OCI-LY7 (cell line): ENCODE data around the gene ATP1A2. TPM values are rescaled to one million over a fixed set of nuclear protein-coding genes. Genes with fewer than 3 reads are reported as not detected.

Source experiments
- BruUV-seq: library from RNA; stranded (reverse); fragments of 400-500 nt; replicated peaks from 2 replicates; lab custom pipeline; 2021; lab: Mats Ljungman, UMichigan
- CTCF ChIA-PET: fragments of 300-600 bp; sonication (Branson Sonifier 250); formaldehyde crosslinking; loops from one replicate; lab custom pipeline; 2022; ENCODE audit warnings: antibody characterized with exemption; ENCODE audit not compliant: unreplicated experiment; lab: Charles Lee
- POLR2A ChIA-PET: fragments of 300-600 bp; sonication (Branson Sonifier 250); formaldehyde crosslinking; loops from one replicate; lab custom pipeline; 2022; ENCODE audit warnings: antibody characterized with exemption; lab: Charles Lee
- DNase-seq: peaks from one replicate; pipeline ENCODE4 v3.0.0-alpha.2; 2015; ENCODE audit warnings: low spot score
- H2AFZ ChIP-seq: fragments of 200-600 bp; sonication (generic), shearing (Covaris generic); 2 replicates; pipeline ENCODE4 v1.6.1; 2014; ENCODE audit warnings: mild to moderate bottlenecking, antibody characterized with exemption, low read length, moderate library complexity
- H3K27ac ChIP-seq: fragments of 200-600 bp; sonication (generic); 2 replicates; pipeline ENCODE4 v1.5.1; 2014; ENCODE audit warnings: mixed run types, low read depth, mild to moderate bottlenecking, moderate library complexity, low read length, inconsistent platforms; ENCODE audit not compliant: poor library complexity, severe bottlenecking
- H3K36me3 ChIP-seq: fragments of 200-600 bp; sonication (generic); 2 replicates; pipeline ENCODE4 v1.6.1; 2014; ENCODE audit warnings: mild to moderate bottlenecking, antibody characterized with exemption, low read length, moderate library complexity, mixed read lengths; ENCODE audit not compliant: insufficient read depth
- H3K4me1 ChIP-seq: fragments of 200-600 bp; sonication (generic); 2 replicates; pipeline ENCODE4 v1.5.1; 2014; ENCODE audit warnings: mild to moderate bottlenecking, low read length; ENCODE audit not compliant: insufficient read depth, poor library complexity, severe bottlenecking
- H3K4me2 ChIP-seq: fragments of 200-600 bp; sonication (generic); 2 replicates; pipeline ENCODE4 v1.6.1; 2014; ENCODE audit warnings: mild to moderate bottlenecking, low read length
- H3K4me3 ChIP-seq: fragments of 200-600 bp; sonication (generic); 2 replicates; pipeline ENCODE4 v1.5.1; 2014; ENCODE audit warnings: mild to moderate bottlenecking, low read depth, low read length; ENCODE audit not compliant: poor library complexity, severe bottlenecking
- H3K79me2 ChIP-seq: fragments of 200-600 bp; sonication (generic); 2 replicates; pipeline ENCODE4 v1.6.1; 2016; ENCODE audit warnings: low read depth, mild to moderate bottlenecking, low read length, moderate library complexity, mixed read lengths; ENCODE audit not compliant: insufficient read depth
- H3K9me2 ChIP-seq: fragments of 200-600 bp; sonication (generic); 2 replicates; pipeline ENCODE4 v1.6.1; 2016; ENCODE audit warnings: mild to moderate bottlenecking, low read length, mixed read lengths; ENCODE audit not compliant: insufficient read depth
- H3K9me3 ChIP-seq: fragments of 200-600 bp; sonication (generic); 2 replicates; pipeline ENCODE4 v1.6.1; 2014; ENCODE audit warnings: mild to moderate bottlenecking, mixed run types, low read length, mixed read lengths
- H4K20me1 ChIP-seq: fragments of 200-600 bp; sonication (generic); 2 replicates; pipeline ENCODE4 v1.6.1; 2014; ENCODE audit warnings: mild to moderate bottlenecking, antibody characterized with exemption, low read length, moderate library complexity, mixed read lengths; ENCODE audit not compliant: insufficient read depth
- CTCF ChIP-seq: fragments of 200-600 bp; sonication (generic); conservative IDR thresholded peaks from 2 replicates; pipeline ENCODE4 v1.5.1; 2014; ENCODE audit warnings: mild to moderate bottlenecking, antibody characterized with exemption, low read length, moderate library complexity, mixed read lengths
- EZH2phosphoT487 ChIP-seq: fragments of 200-600 bp; sonication (generic); IDR thresholded peaks from 2 replicates; pipeline ENCODE4 v1.6.1; 2018; ENCODE audit warnings: low read depth, borderline replicate concordance, mild to moderate bottlenecking, mixed run types, antibody characterized with exemption, low read length, moderate library complexity, mixed read lengths
- intact Hi-C: fragments of 100-400 bp; cut with micrococcal nuclease; formaldehyde crosslinking; loops from one replicate; pipeline ENCODE4 v1.10.0; 2022; ENCODE audit not compliant: unreplicated experiment
- total RNA-seq, 2 experiments: library from RNA; depleted of rRNA in 1 of 2; stranded (reverse); fragments of >200 nt in 1 of 2; shearing (Covaris generic) in 1 of 2; gene quantifications; 2 replicates each; pipeline ENCODE4 v1.2.3, GENCODE V29; 2014 to 2022

Gene ATP1A2
- total RNA-seq, 2 experiments from 2014 or later: not detected

GRCh38 chr1:160168609-160169369 is 53.2 kb downstream of the ATP1A2 start:
- intact Hi-C loops: no loop called here
- no peak for DNase-seq
- no peaks in the 10 kb centered on the region for H3K9me2 ChIP-seq
- peaks cover 8% of the 10 kb centered on the region for H3K4me1 ChIP-seq
- no peaks in the 10 kb centered on the region for H3K79me2 ChIP-seq
- H3K9me3 ChIP-seq: no peaks in the 10 kb centered on the region
- H3K4me3 ChIP-seq: no peak overlapping the region
- H3K27ac ChIP-seq: no peak overlapping the region
- TF ChIP-seq EZH2phosphoT487 (no peak), CTCF (peak; percentile 19; the same call in 1 of the 2 replicates)
- H4K20me1 ChIP-seq: no peaks in the 10 kb centered on the region
- no TSS peak for BruUV-seq
- H2AFZ ChIP-seq: no peak overlapping the region
- ChIA-PET CTCF (interaction anchor here (0.6 kb wide), 1 partner anchor 1123 kb away, joined by 3 read pairs; no protein-coding TSS in a partner anchor), POLR2A (no interaction called here)
- H3K36me3 ChIP-seq: no peaks in the 10 kb centered on the region
- no peak overlapping the region for H3K4me2 ChIP-seq

- intact Hi-C loops: no loop called here
- POLR2A ChIA-PET: interaction anchor here (0.5 kb wide), 1 partner anchor 132 kb away, joined by 3 read pairs; no protein-coding TSS in a partner anchor
- Histone ChIP-seq H4K20me1 (no peaks in the 10 kb centered on the region), H3K27ac (no peak overlapping the region), H3K4me3 (no peak overlapping the region), H3K9me3 (no peaks in the 10 kb centered on the region), H3K79me2 (no peaks in the 10 kb centered on the region), H3K4me1 (peaks cover 8% of the 10 kb centered on the region), H3K4me2 (peak overlapping the region; percentile 32), H3K9me2 (no peaks in the 10 kb centered on the region), H2AFZ (no peak overlapping the region; the same call in 1 of the 2 replicates), H3K36me3 (no peaks in the 10 kb centered on the region)
- no TSS peak for BruUV-seq
- TF ChIP-seq EZH2phosphoT487: no peak
- CTCF ChIA-PET: interaction anchor here (0.6 kb wide), 1 partner anchor 1122 kb away, joined by 3 read pairs; no protein-coding TSS in a partner anchor
- DNase-seq: peak; percentile 23
Measured at GRCh38 chr1:160169553-160170399, 54.2 kb downstream of the ATP1A2 start.

GRCh38 chr1:160171354-160171753 is 55.8 kb downstream of the ATP1A2 start:
- ChIA-PET POLR2A (no interaction called here), CTCF (no interaction called here)
- Histone ChIP-seq H3K4me3 (no peak overlapping the region), H3K9me3 (no peaks in the 10 kb centered on the region), H2AFZ (no peak overlapping the region), H3K9me2 (no peaks in the 10 kb centered on the region), H4K20me1 (no peaks in the 10 kb centered on the region), H3K27ac (no peak overlapping the region), H3K4me2 (no peak overlapping the region), H3K36me3 (no peaks in the 10 kb centered on the region), H3K79me2 (no peaks in the 10 kb centered on the region), H3K4me1 (peaks cover 8% of the 10 kb centered on the region)
- DNase-seq: no peak
- BruUV-seq: no TSS peak
- intact Hi-C loops: no loop called here
- TF ChIP-seq CTCF (no peak), EZH2phosphoT487 (no peak)
